HG03097 (cell line): ENCODE measurements around the gene PTPRM.
"Not testable (repeated sequence)": the region's sequence is repeated elsewhere in the genome, so short reads cannot be mapped to it uniquely, and the experiment has no call there.

Experiments
- ATAC-seq: cut with Tn5 transposase; IDR thresholded peaks from one replicate; pipeline ENCODE4 v1.9.1; 2021; ENCODE audit not compliant: unreplicated experiment, low FRiP score

The PTPRM gene

GRCh38 chr18:8020132-8020846, 453.2 kb downstream of the PTPRM start:
- ATAC-seq, result no peak

GRCh38 chr18:8029061-8029460, 461.9 kb downstream of the PTPRM start:
- no peak for ATAC-seq

- no peak for ATAC-seq
These were observed 462.6 kb downstream of the PTPRM start for GRCh38 chr18:8029731-8030130.

GRCh38 chr18:8030201-8030600, 463.1 kb downstream of the PTPRM start:
- ATAC-seq, result no peak

GRCh38 chr18:8031496-8031895, 464.4 kb downstream of the PTPRM start:
- no peak for ATAC-seq

- no peak for ATAC-seq
These were observed 467.6 kb downstream of the PTPRM start for GRCh38 chr18:8034674-8035073.

GRCh38 chr18:8036551-8036950, 469.4 kb downstream of the PTPRM start:
- ATAC-seq, result no peak

GRCh38 chr18:8037296-8037695, 470.2 kb downstream of the PTPRM start:
- ATAC-seq, result no peak

GRCh38 chr18:8040021-8040420, 472.9 kb downstream of the PTPRM start:
- ATAC-seq, result no peak

- no peak for ATAC-seq
These were observed 474.5 kb downstream of the PTPRM start for GRCh38 chr18:8041526-8042111.

- ATAC-seq, result no peak
These were observed 476.9 kb downstream of the PTPRM start for GRCh38 chr18:8044004-8044403.

- ATAC-seq, result no peak
These were observed 478.2 kb downstream of the PTPRM start for GRCh38 chr18:8045160-8045883.

- ATAC-seq, result no peak
These were observed 478.8 kb downstream of the PTPRM start for GRCh38 chr18:8045884-8046281.

GRCh38 chr18:8046441-8046840, 479.3 kb downstream of the PTPRM start:
- no peak for ATAC-seq

GRCh38 chr18:8049147-8049546, 482.0 kb downstream of the PTPRM start:
- ATAC-seq, result no peak

GRCh38 chr18:8050616-8051329, 483.7 kb downstream of the PTPRM start:
- no peak for ATAC-seq

- ATAC-seq, result no peak
These were observed 484.3 kb downstream of the PTPRM start for GRCh38 chr18:8051453-8051852.

- no peak for ATAC-seq
These were observed 485.2 kb downstream of the PTPRM start for GRCh38 chr18:8052237-8052701.

- ATAC-seq, result no peak
These were observed 489.6 kb downstream of the PTPRM start for GRCh38 chr18:8056723-8057122.

- not testable (repeated sequence) for ATAC-seq
These were observed 496.0 kb downstream of the PTPRM start for GRCh38 chr18:8063152-8063551.

GRCh38 chr18:8063733-8064132, 496.6 kb downstream of the PTPRM start:
- ATAC-seq, result no peak
